Measurements from ENCODE around the gene KRT82. TPM values are rescaled to one million over a fixed set of nuclear protein-coding genes. Genes with fewer than 3 reads are reported as not detected.

KRT82 gene
- total RNA-seq, 2 donors from 2014 or later: not detected

- DNase-seq (ENCODE audit: low spot score): no peak
- intact Hi-C loops (cut with DNase I): no loop called here
These were observed 30.8 kb upstream of the KRT82 start for GRCh38 chr12:52436828-52437474.

GRCh38 chr12:52436000-52436827 is 30.1 kb upstream of the KRT82 start:
- intact Hi-C loops (cut with DNase I): no loop called here
- no peak for DNase-seq (ENCODE audit: low spot score)

GRCh38 chr12:52435659-52435999 is 29.5 kb upstream of the KRT82 start:
- intact Hi-C loops (cut with DNase I): no loop called here
- no peak for DNase-seq (ENCODE audit: low spot score)

DNA sequence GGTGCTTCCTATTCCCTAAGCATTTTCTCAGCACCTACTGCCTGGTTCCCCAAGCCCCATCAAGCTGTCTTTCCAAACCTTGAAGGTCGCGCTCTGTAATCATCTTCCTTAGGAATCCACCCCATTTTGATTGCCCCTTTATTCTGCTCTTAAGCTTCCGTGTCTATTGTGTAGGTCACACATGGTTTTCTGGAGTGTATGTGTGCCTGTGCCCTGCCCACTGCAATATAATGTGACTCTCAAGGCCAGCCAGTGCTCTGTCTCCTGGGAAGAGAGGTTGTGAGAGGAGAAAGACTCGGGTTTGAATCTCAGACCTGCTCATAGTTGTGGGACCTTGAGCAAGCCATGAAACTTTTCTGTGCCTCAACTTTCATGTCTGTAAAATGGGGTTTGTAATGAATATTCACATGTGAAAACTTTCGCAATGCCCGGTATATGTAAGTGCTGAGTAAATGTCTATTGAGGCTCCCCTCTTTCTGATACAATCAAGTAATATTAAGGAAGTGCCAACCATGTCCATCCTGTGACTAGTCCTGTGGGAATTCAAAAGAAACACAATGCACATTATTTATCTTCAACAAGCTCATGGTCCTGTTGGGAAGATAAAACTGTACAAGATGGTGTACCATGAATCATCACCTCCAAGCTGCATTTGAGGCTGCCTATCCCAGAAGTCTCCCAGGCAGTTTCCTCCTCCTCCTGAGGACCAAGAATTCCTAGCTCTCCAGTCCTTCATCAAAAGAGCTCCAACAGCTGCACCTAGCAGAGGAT is 28.8 kb upstream of the KRT82 start:
- DNase-seq (ENCODE audit: low spot score): no peak
- intact Hi-C loops (cut with DNase I): no loop called here

GRCh38 chr12:52434081-52434733 is 28.1 kb upstream of the KRT82 start, which contains the start of gene KRT75:
Gene KRT75, minus strand, starts transcription at chr12:52434371. Its CDS starts 67 bp downstream, at chr12:52434304.
- intact Hi-C loops (cut with DNase I): no loop called here
- no peak for DNase-seq (ENCODE audit: low spot score)

DNA sequence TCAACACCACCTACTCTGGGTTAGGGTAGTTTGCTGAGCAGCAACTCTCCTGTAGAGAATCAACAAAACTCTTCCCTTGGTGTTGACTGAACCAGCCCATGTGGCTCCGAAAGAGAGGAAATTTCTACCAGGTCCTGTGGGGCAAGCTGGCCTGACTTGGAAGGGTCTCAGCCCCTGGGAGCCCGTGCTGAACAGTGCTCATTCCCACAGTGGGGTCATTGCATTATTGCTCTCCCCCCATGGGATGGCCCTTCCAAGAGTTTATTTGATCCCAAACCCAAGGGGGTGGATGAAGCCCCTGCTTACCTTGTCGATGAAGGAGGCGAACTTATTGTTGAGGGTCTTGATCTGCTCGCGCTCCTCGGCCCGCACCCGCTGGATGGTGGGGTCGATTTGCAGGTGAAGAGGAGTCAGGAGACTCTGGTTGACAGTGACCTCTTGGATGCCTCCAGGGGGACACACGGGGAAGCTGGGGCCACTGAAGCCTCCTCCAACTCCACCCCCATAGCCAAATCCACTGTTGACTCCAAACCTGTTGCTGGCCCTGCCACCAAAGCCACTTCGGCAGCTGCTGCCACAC is 27.5 kb upstream of the KRT82 start:
- intact Hi-C loops (cut with DNase I): no loop called here
- peak; percentile 41 for DNase-seq (ENCODE audit: low spot score)

DNA sequence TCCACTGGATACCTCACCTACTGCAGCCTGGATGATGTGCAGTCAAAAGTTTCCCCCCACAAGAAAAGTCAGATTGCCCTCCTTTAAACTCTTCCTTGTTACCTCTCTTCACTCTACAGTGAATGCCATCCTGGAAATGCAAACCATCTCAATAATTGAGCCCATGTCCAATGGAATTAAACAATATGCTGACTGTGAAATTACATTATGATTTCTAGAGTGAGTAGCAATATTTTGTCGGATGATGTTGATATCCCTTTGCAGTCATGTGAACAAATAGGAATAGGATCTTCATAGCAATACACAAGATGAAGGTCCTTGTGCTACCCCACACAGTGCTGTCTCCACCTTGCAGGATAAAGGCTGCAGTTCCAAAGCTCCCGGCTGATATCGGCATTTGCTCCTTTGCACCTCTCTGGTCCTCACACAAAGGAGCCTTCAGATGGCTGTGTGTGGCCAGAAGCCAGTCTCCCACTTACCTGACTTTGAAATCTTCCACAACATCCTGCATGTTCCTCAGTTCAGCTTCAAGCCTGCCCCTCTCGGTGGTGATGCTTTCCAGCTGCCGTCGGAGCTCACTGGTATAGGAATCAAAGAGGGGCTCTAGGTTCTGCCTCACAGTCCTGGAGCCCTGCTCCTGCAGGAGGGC is 26.5 kb upstream of the KRT82 start:
- intact Hi-C loops (cut with DNase I): no loop called here
- DNase-seq (ENCODE audit: low spot score): peak; percentile 64

DNA sequence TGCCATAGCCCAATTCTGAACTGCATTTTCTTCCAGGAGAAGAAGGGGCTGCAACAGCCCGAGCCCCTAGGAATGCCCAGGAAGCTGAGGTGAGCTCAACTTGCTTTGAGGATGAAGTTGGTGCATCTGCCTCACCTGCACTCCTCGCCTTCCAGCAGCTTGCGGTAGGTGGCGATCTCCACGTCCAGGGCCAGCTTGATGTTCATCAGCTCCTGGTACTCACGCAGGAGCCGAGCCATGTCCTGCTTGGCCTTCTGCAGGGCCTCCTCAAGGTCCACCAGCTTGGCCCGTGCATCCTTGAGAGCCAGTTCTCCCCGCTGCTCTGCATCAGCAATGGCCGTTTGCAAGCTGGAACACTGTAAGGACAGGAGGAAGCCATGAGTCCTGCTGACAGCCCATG is 22.0 kb upstream of the KRT82 start:
- intact Hi-C loops (cut with DNase I): no loop called here

GRCh38 chr12:52427083-52427482 is 20.9 kb upstream of the KRT82 start:
- intact Hi-C loops (cut with DNase I): no loop called here
- peak; percentile 1 for DNase-seq (ENCODE audit: low spot score)

More for the DNA sequence above, 22.0 kb upstream of the KRT82 start:
- peak; percentile 66 for DNase-seq (ENCODE audit: low spot score)

GRCh38 chr12:52426034-52426433 is 19.9 kb upstream of the KRT82 start:
- intact Hi-C loops (cut with DNase I): no loop called here
- DNase-seq (ENCODE audit: low spot score): peak; percentile 50

GRCh38 chr12:52425466-52425865 is 19.3 kb upstream of the KRT82 start:
- intact Hi-C loops (cut with DNase I): no loop called here
- DNase-seq (ENCODE audit: low spot score): peak; percentile 77

DNA sequence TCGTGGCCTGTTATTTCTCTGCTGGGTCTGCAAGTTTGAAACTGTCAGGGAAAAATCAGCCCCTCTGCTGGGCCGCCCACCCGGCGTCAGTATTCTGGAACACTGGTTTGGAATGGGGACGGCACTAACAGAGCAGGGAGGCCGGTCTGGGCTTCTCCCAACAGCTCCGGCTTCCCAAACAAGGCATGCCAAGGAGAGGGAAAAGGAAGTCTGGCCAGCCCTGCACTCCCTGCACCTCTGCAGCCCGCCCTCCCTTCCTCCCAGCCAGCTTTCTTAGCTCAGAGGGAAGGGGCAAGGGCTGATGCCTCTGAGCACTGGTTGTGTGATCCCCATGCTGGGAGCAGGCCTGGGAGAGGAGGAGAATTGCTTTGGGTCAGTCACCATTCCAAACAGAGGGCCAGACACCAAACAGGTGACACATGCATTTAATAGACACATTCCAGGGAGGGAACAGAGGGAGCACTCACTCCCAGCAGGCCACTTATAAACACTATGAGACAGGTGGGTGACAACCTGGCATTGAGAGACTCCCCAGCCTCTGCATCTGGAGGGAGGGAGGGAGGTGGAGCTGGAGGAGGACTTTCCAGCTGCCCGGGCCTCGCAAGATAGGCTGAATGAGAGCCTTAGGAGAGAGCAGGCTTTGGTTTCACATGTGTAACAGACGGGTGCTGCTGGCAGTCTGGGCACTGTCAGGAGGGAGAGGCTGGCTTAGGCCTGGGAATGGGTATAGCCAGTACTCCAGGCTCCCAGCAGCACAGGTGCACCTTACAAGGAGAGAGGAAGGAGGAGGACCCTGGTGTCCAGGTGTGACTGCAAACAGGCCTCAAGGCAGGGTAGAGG is 17.7 kb upstream of the KRT82 start:
- intact Hi-C loops (cut with DNase I): no loop called here
- DNase-seq (ENCODE audit: low spot score): no peak

DNA sequence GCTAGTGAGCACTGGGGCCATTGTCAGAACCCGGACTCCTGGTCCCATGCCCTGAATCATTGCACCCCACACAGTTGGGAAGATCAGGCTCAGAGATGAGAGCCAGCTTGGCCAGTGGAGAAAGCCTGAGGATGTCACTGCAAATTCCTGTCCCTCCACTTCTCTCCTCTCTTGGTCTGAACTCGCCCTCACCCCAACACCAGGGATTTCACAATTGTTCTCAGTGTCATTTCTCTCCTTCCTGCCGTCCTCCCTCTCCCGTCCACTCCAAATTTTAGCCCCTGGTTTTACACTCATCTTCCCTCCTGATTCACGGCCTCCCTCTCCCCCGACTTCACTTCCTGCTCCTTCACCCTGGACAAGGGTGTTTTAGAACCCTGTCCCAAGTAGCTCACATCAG is 16.9 kb upstream of the KRT82 start:
- intact Hi-C loops (cut with DNase I): no loop called here
- no peak for DNase-seq (ENCODE audit: low spot score)

DNA sequence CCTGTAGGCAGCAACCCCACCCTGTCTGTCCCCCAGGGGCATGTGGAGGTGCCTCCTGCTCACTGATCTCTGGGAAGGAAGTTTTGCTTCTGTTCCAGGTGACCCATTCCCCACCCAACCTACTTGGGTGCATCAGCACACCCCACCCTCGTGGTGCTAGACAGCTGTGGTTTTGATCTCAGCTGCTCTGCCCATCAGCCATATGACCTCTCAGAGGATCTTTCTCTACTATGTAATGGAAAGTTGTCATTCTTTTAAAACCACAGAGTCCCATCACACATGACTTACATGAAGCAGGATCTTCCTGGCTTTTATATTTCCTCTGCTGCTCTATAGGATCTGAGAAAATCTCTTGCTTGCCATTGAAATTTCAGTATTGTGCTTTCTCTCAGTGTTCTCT is 13.5 kb upstream of the KRT82 start:
- intact Hi-C loops (cut with DNase I): no loop called here

DNA sequence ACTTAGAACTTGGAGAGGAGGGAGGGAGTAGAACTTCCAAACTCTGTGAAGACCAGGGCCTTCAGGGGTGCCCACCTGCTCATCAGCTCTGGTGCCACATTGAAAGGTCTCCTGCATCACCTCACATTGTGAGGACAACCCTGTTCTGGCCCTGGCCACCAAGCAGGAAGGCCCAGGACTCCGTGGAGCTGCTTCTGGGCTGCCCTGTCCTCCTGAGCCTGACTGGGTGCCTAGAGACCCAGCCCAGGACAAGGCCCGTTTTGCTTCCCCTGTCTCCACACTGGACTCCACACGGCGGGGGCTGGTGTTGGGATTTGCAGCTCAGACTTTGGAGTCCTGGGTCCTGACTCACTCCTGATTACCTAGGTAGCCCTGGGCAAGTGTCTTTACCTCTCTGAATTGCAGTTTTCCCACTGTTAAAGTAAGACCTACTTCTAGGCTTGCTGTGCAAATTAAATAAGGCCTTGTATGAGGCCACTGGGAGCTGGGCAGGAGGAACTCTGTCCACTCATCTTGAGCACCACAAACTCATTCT is 12.5 kb upstream of the KRT82 start:
- no peak for DNase-seq (ENCODE audit: low spot score)
- intact Hi-C loops (cut with DNase I): no loop called here

More for the DNA sequence above, 13.5 kb upstream of the KRT82 start:
- DNase-seq (ENCODE audit: low spot score): no peak

GRCh38 chr12:52417740-52418139 is 11.6 kb upstream of the KRT82 start:
- no peak for DNase-seq (ENCODE audit: low spot score)
- intact Hi-C loops (cut with DNase I): no loop called here

- intact Hi-C loops (cut with DNase I): no loop called here
These were observed 10.7 kb upstream of the KRT82 start for GRCh38 chr12:52416795-52417194.

More at GRCh38 chr12:52416795-52417194, 10.7 kb upstream of the KRT82 start:
- no peak for DNase-seq (ENCODE audit: low spot score)

Data from posterior vena cava (tissue), 2 donors.